ENCODE data around the gene ZMYND10.
A peak's percentile ranks its signal among the peaks of the same experiment; 100 is the strongest.

ZMYND10 gene

DNA sequence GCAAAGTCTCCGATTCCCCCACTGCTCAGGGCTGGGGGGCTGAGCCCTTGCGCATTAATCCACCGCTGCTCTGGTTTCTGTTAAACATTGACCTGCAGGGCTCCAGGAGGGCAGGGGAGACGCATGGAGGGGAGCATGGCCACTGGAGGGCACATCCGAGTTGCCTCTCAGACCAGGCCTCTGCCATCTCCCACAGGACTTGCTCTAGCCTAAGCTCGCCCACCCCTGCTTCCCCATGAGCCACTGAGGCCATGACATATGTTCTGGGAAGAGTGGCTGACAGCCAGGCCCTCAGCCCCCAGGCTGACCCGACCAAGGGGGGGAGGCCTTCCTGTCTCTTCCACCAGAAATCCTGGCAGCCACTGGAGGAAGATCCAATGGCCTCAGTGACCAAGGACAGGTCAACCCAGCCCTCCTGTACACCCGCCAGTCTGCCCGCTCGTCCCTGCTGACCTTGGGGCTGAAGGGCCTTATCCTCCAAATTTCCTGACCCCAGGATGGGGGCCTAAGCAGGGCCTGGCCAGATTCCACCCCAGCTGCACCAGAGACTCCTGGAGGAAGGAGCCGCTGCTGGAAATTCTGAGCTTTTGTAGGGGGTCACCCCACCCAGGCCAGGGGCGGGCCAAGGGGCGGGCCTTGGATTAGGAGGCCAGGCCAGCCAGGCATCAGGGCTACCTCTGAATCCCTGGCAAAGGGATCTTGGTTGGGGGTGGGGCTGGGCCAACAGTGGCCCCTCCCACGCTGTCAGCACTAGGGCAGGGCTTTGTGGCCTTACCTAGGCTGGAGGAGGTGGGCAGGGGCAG lies 42.3 kb downstream of the ZMYND10 start, which contains the start of gene HYAL1:
HYAL1 (minus strand) TSS at position 562 of the 803 bp plus-strand sequence. CDS start 618 bp downstream, outside the sequence.
- no peak for DNase-seq (ENCODE audit: low read depth in 2 of 2)

DNA sequence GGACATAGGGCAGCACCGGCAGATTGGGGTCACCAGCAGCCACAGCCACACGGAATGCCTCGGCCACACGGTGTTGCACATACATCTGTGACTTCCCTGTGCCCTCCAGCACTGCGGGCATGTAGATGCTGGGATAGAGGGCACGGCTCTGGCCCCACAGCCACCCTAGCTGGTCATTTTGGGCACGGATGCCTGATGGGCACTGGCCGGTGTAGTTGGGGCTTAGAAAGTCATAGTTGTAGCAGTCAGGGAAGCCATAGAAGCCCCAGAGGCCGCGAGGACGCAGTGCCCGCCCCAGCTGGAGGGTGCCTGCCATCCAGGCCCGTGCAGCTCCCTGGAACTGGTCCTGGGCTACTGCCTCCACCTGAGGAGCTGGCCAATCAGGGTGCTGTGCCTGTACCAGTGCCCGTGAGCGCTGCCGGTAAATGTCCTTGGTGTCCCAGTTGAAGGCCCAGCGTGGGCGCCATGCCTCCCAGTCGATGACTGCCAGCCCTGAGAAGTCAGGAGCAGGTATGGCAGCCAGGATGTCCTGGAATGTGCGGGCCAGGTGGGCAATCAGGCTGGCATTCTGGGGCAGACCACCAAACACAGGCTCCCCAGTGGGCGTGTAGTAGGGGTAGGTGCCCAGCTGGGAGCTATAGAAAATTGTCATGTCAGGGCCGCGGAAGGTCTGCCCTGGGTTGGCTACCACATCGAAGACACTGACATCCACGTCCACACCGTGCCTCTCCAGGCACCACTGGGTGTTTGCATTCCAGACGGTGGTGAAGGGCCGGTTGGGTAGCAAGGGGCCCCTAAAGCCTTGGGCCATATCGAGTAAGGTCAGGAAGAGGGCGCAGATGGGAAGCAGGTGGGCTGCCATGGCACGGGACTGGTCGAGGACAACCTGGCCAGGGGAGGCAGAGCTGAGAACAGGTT lies 43.2 kb downstream of the ZMYND10 start:
- no peak for DNase-seq (ENCODE audit: low read depth in 2 of 2)

DNA sequence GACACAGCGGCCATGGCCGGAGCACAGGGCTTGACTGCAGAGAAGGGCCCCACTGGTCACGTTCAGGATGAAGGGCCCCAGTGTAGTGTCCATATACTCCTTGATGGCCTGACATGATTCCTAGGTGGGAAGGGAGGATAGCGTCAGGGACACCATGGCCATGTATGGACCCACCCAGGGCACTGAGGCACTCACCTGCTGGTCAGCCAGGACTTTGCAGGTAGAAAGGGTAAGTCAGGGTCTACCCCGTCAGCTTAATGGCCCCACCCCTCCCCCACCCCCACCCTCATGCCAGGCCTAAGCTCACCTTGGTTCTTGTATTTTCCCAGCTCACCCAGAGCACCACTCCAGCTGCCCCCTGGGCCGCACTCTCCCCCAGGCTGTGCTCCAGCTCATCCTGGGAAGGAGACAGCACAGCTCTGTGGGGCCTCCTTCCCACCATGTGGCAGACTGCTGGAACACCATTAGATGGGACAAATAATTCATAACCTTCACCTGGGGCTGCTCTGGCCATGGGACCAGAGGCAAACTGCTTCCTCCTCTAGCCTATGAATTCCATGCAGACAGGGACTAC lies 44.8 kb downstream of the ZMYND10 start:
- DNase-seq (ENCODE audit: low read depth in 2 of 2), result no peak

DNA sequence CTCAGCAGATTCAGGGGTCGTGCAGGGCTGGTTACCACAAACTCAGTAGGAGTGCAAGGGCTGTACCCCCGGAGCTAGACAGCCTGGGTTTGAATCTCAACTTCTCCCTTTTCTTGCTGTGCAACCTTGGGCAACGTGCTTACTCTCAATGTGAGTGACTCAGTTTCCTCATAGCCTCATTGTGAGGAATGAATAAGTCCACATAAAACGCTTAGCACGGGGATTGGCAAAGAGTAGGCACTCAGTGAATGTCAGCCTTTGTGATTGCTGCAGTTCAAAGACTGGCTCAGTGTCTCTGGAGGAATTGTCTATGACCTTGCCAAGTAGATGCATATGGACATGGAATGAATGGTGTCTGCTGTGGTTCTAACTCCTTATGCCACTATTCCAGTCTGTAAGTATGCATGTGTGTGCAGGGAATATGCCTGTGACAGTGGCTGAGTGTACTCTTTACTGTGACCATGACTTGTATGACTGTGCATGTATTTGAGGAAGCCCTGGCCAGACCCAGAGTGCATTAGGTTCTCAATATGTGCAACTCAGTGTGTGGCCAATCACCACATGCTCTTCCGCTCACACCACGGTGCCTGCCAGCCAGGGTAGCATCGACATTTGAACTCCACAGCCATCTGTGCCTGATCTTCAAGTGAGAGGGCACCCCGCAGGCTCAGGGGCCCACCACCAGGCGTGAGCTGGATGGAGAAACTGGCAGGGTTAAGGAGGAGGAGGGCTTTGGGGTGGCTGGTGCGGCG lies 45.4 kb downstream of the ZMYND10 start:
- DNase-seq (ENCODE audit: low read depth in 2 of 2), result no peak

DNA sequence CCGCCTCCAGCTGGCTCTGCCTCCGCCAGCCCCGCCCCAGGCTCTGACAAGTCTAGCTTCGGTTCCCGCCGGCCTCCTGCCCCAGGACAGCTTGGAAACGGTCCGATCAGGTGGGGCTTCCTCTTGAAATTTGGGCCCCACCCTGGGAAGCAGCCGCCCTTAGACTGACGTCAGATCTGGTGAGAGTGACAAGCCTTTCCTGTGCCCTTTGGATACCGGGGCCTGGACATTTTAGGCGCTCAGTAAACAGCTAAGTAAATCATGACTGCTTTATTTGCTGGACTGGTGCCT lies 45.9 kb downstream of the ZMYND10 start:
- no peak for DNase-seq (ENCODE audit: low read depth in 2 of 2)

DNA sequence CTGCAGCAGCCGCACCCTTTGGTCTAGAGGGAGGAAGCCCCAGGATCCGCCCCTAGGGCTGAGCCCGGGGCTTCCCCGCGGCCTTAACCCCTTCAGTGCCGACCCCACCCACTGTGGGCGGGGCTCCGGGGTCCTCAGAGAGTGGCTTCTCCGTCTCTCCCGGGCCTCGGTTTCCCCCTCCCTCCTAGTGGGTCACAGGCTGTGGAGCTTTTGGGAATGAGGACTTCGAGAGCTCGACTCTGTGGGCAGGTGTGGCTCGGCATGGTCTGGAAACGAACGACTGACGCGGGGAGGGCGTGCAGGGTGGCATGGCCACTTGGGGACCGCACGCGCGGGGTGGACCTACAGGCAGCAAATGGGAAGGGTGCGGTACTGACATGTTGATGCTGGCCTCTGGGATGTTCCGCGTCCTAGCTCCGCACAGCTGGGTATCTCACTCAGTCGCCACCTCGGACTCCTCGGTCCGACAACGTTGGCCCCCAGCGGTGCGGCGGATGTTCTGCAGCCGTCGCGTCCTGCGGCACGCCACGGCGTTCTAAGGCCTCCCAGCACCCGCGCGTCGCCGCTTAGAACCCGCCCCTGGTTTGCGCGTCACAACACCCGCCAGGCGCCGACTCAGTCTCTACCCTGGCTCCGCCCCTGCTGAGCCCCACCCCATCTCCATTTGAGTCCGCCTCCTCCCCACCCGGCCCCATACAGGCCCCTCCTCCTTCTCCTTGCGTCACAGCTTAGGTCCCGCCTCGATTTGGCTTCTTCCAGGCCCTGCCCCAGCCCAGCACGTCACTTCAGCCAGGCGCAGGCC lies 46.5 kb downstream of the ZMYND10 start, which contains the start of the genes HYAL3 and NAA80:
HYAL3 (minus strand) TSS at position 570 of the 802 bp plus-strand sequence. CDS start 3,803 bp downstream, outside the sequence.
NAA80 (minus strand) TSS at position 570 of the 802 bp plus-strand sequence. CDS start 1,942 bp downstream, outside the sequence.
- DNase-seq (ENCODE audit: low read depth in 2 of 2), result peak; percentile 98

DNA sequence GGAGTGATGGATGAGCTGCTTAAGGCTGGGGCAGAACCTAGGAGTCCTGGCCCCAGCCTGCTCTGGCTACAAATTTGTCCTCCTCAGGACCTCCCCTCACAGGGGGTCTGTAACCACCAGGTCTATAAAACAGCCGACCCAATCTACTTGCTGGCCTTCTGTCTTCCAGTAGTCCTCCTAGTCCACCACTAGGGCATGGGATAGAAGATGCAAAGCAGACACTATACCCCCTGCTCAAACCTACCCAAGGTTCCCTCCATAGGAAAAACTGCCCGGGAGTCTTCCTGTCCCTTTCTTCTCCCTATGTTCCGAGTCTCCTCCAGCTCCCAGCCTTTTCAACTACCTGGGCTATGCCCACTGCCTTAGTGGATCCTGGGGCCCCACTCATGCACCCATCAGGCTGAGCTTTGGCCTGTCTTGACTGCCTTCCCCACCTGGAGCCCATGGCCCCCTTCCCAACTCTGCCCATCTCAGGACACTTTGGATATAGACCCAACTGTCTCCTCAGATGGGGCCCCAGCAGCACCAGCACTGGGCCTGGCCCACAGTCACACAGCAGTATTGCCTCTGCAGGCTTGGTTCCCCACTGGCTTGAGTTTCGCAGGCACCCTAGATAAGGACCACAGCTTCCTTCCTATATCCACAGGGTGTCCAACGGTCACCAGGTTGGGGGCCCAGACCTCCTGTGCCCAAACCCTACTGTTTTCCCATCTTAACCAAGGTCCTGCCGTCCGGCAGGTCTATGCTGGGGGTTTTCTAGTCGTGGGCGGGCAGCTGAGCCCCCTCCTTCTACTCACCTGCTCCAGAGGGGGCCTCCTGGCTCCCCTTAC lies 47.4 kb downstream of the ZMYND10 start:
- no peak for DNase-seq (ENCODE audit: low read depth in 2 of 2)

DNA sequence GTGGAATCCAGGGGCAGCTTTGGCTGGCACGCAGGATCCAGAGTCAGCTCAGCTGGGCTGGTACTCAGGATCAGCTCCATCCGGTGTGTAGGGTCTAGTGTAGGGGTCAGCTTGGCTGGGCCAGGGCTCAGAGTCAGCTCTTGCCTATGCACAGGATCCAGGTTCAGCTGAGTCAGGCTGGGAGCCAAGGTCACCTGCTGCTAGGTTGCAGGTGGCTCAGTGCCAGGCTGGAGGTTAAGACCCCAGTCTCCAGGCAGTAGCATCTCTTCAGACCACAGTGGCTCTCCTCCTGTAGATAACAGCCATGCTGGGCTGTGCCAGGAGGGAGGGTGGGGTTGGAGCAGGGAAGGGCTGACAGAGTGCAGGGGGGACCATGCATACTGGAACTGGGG lies 48.2 kb downstream of the ZMYND10 start:
- no peak for DNase-seq (ENCODE audit: low read depth in 2 of 2)

DNA sequence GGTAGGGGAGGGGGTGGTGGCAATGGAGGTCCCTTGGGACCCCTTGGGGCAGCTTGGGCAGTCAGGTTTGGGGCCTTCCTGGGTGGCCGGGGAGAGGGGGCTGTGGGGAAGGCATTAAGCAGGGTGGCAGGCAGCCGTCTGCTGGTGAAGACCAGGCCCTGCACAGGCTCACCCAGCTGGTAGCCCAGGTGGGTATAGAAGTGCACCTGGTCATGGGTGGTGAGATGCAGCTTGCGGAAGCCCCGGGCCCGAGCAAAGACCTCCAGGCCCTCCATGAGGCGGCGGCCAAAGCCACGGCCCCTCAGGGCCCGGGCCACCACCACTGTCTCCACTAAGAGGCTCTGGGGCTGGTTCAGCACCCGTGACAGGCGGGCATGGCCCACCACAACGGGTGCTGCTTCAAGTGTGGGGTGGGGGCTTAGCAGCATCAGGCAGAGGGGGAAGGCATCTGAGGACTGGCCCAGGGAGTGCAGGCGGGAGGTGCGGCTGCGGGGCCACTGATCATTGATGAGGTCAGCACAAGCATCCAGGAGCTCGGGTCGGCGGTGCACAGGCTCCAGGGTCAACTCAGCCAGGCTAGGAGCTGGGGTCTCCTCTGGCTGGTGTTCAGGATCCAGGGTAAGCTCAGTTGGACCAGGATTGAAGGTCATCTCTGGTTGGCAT lies 48.7 kb downstream of the ZMYND10 start:
- DNase-seq (ENCODE audit: low read depth in 2 of 2), result no peak

DNA sequence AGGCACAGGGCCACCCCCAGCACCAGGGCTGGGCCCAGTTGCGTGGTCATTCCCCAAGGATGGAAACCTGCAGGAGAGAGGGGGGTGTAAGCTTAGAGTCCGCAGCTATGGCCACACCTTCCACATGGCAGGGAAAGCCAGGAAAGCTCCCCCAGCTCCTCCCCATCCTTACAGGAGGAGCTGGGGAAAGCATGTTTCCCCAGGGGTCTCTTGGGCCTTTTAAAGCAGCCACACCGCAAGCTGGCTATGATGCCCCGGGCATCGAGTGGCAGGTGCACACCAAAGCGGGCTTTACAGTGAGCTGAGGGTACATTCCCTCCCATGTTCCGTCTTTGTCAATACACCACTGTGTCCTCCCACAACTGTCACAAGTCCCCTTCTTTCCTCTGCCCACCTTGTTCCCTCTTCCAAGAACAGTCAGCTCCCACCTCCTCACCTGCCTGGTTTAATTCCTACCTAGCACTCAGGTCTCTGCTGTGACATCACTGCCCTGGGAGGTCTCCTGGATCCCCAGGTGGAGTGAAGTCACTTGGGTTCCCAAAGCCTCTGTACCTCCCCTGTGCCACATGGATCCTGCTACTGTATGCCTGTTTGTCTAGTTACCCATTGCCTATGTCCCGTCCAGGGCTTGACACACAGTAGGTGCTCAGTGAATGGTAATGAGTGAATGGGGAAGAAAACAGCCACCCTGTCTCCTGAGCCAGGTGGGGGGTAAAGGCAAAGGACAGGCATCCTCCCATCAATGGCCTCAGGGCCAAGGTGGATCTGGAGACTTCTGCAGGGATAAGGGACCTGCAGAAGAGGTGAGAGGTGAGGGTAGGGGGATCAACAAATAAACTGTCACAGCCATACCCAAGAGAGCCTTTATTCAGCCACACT lies 49.7 kb downstream of the ZMYND10 start:
- no peak for DNase-seq (ENCODE audit: low read depth in 2 of 2)

DNA sequence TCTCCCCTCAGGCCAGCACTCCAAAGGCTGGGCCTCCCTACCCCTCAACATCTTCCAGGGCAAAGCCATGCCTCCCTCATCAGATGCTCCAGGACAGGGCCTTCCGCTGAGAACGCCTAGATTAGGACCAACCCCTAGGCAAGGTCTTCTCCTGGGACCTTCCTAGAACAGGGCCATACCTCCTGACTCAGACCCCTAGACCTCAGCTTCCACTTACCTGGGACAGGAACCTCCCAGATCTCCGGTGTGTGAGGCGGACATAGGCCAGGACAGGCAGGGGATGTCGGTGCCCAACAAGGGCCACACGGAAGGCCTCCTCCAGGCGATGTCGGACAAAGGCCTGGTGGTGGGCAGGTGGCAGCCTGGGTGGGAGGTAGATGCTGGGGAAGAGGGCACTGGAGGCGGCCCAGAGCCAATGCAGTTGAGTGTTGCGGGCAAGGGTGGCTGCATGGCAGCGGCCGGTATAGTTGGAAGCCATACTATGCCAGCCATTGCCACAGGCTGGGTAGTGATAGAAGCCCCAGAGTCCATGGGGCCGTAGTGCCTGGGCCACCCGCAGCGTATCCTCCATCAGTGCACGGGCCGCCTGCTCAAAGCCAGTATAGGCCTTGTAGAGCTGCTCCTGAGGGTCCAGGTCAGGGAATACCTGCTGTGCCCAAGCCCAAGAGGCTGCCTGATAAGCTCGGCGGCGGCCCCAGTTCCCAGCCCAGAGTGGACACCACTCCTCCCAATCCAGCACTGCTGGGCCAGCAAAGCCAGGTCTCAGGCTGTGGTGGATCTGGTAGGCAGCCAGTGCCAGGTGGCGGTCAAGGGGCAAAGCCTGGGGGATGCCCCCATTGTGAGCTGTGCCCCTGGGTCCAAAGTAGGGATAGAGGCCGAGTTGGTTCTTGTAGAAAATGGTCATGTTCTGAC lies 50.8 kb downstream of the ZMYND10 start:
- no peak for DNase-seq (ENCODE audit: low read depth in 2 of 2)

DNA sequence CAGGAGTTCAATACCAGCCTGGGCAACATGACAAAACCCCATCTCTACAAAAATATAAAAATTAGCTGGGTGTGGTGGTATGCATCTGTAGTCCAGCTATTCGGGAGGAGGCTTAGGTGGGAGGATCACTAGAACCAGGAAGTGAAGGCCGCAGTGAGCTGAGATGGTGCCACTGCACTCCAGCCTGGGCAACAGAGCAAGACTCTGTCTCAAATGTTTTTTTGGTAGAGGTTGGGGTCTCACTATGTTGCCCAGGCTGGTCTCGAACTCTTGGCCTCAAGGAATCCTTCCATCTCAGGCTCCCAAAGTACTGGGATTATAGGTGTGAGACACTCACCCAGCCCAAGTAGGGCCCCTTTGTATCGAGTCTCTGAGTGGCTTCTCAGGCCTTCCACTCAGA lies 51.4 kb downstream of the ZMYND10 start:
- no peak for DNase-seq (ENCODE audit: low read depth in 2 of 2)

DNA sequence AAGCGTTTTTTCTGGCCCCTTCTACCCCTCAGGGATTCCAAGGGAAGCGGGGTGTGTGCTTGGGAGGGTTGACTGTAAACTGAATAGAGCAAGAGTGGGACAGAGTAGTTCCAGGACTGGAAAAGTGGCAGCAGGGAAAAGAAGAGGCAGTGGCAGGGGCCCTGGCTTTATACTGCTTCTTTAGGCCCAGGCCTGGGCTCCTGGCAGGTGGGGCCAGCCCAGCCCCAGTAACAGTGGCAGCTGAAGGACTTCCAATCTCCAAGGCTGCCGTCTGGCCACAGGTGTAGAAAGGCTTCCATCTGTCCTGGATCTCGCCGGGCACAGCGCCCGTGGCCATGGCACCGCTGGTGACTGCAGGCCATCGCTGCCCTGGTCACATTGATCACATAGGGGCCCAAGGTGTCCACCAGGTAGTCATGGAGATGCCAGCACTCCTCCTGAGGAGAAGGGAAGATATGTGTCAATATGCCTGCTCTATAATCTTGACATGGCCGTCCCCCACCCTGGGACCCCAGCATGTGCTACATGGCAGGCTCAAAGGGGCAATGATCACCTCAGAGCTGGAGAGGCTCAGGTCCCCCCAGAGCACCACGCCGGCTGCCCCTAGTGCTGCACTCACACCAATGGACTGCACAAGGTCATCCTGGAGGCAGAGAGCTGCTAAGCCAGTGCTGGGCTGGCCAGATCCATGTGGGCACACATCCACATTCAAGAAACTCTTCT lies 52.3 kb downstream of the ZMYND10 start:
- DNase-seq (ENCODE audit: low read depth in 2 of 2), result no peak

DNA sequence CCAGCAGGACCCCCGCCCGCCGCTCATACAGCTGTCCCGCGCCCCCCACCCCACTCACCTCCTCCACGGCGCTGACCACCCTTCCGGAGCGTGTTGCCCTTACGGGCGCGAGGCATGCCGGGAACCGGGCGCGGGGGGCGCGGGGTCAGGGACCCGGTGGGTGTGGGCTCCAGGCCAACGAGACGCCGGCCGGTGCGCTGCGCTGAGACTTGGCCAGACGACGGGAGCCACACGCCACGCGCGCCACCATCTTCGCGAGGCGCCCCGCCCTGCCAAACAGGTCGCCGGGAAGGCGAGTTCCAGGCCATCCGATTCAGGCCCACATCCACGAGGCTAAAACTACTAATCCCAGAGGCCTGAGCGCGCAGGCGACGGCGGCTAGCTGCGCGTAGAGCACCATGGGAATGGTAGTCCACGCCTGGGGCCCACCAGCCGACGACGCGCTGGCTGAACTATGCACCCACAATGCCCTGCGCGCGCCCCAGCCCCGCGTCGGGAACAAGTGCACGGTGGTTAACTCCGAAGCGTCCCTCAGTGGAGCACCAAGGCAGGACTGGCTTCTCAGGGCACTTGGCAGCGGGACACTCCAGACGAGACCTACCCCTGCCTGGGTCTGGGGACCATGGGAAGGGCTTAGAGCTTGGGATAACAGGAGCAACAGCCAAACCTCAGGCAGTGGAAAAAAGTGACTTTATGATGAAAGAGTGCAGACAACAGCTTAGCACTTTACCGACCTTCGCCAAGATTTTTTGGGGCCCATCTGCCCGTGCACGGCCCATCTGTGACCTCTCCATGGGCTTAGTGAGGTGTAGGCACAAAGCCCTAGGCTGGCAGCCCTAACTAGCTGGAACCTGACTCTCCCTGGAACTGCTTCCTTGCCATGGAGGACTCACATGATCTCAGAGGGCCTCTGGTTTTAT lies 53.1 kb downstream of the ZMYND10 start, which contains the start of gene IFRD2:
IFRD2 (minus strand) TSS at position 271 of the 920 bp plus-strand sequence; CDS start at position 116, 155 bp downstream.
- DNase-seq (ENCODE audit: low read depth in 2 of 2), result peak; percentile 87
